CD14-positive monocyte (primary cell): ENCODE data around the gene CTNNA3. TPM values are rescaled to one million over a fixed set of nuclear protein-coding genes. Genes with fewer than 3 reads are reported as not detected.

Experiments used
- DNase-seq, 3 donors: peaks; one replicate each; pipeline ENCODE4 v3.0.0-alpha.2; 2011 to 2022
- H2AFZ ChIP-seq: 2 replicates; pipeline ENCODE4 v1.6.0; 2012; ENCODE audit warnings: mild to moderate bottlenecking, low read depth, low read length, inconsistent platforms; ENCODE audit not compliant: insufficient read depth, poor library complexity, severe bottlenecking
- H3K27ac ChIP-seq, 2 donors: 1 replicate in 1 of 2; 2 replicates in 1 of 2; pipeline ENCODE4 v1.5.1; 2012 to 2013; ENCODE audit warnings: low read length in 2 of 2, control low read depth in 1 of 2, inconsistent platforms in 1 of 2, low read depth in 1 of 2, mild to moderate bottlenecking in 1 of 2
- H3K27me3 ChIP-seq, 2 donors: one replicate each; pipeline versions ENCODE4 v1.6.0 to v1.6.1; 2011 to 2013; ENCODE audit warnings: low read length in 2 of 2; ENCODE audit not compliant: control insufficient read depth in 2 of 2, insufficient read depth in 2 of 2
- H3K36me3 ChIP-seq, 2 donors: replicated peaks in 1 of 2; 1 replicate in 1 of 2; 2 replicates in 1 of 2; pipeline versions ENCODE4 v1.5.1 to v1.6.1; 2012 to 2013; ENCODE audit warnings: low read length in 2 of 2, control low read depth in 1 of 2, inconsistent platforms in 1 of 2, mild to moderate bottlenecking in 1 of 2; ENCODE audit not compliant: insufficient read depth in 2 of 2, control insufficient read depth in 1 of 2
- H3K4me1 ChIP-seq, 2 donors: 1 replicate in 1 of 2; 2 replicates in 1 of 2; pipeline versions ENCODE4 v1.5.1 to v1.6.1; 2012 to 2013; ENCODE audit warnings: low read length in 2 of 2, control low read depth in 1 of 2, inconsistent platforms in 1 of 2, mild to moderate bottlenecking in 1 of 2, moderate library complexity in 1 of 2; ENCODE audit not compliant: insufficient read depth in 2 of 2, control insufficient read depth in 1 of 2
- H3K4me2 ChIP-seq: replicated peaks from 2 replicates; pipeline ENCODE3; 2012; ENCODE audit warnings: low read length, moderate library complexity, mild to moderate bottlenecking; ENCODE audit not compliant: poor library complexity, severe bottlenecking; ENCODE audit errors: extremely low read depth
- H3K4me3 ChIP-seq, 3 experiments: fragments of 200-600 bp in 1 of 3; sonication (generic) in 1 of 3; replicated peaks in 1 of 3; 1 replicate in 2 of 3; 2 replicates in 1 of 3; pipeline ENCODE4 v1.5.1; 2011 to 2013; ENCODE audit warnings: low read length in 3 of 3, mild to moderate bottlenecking in 3 of 3, control low read depth in 2 of 3, low read depth in 2 of 3, inconsistent platforms in 1 of 3, moderate library complexity in 1 of 3
- H3K79me2 ChIP-seq: 2 replicates; pipeline ENCODE4 v1.6.0; 2012; ENCODE audit warnings: mild to moderate bottlenecking, control low read depth, inconsistent platforms, low read length, moderate library complexity; ENCODE audit not compliant: insufficient read depth
- H3K9ac ChIP-seq: 2 replicates; pipeline ENCODE4 v1.6.0; 2017; ENCODE audit warnings: low read length, mild to moderate bottlenecking; ENCODE audit not compliant: insufficient read depth, poor library complexity, severe bottlenecking
- H3K9me3 ChIP-seq, 2 donors: replicated peaks in 1 of 2; 1 replicate in 1 of 2; 2 replicates in 1 of 2; pipeline versions ENCODE4 v1.5.1 to v1.6.1; 2012 to 2013; ENCODE audit warnings: low read length in 2 of 2, control low read depth in 1 of 2; ENCODE audit not compliant: control insufficient read depth in 1 of 2, insufficient read depth in 1 of 2
- H4K20me1 ChIP-seq: 2 replicates; pipeline ENCODE4 v1.6.0; 2012; ENCODE audit warnings: mild to moderate bottlenecking, low read length, control low read depth, moderate library complexity; ENCODE audit not compliant: insufficient read depth
- H3K27ac Mint-ChIP-seq, 7 donors: one replicate each; pipeline ENCODE4 v1.8.0; 2020; ENCODE audit warnings: mild to moderate bottlenecking in 7 of 7, mixed read lengths in 7 of 7, moderate library complexity in 6 of 7, inconsistent platforms in 2 of 7
- H3K27me3 Mint-ChIP-seq, 3 donors: one replicate each; pipeline ENCODE4 v1.8.0; 2021 to 2022; ENCODE audit warnings: low read depth in 3 of 3, mild to moderate bottlenecking in 3 of 3, mixed read lengths in 3 of 3, moderate library complexity in 3 of 3, inconsistent platforms in 1 of 3
- H3K36me3 Mint-ChIP-seq, 2 donors: one replicate each; pipeline ENCODE4 v1.8.0; 2020; ENCODE audit warnings: mixed read lengths in 2 of 2, inconsistent platforms in 1 of 2, mild to moderate bottlenecking in 1 of 2
- H3K4me1 Mint-ChIP-seq: one replicate; pipeline ENCODE4 v1.8.0; 2020; ENCODE audit warnings: mild to moderate bottlenecking, mixed read lengths
- H3K4me3 Mint-ChIP-seq, 2 donors: one replicate each; pipeline ENCODE4 v1.8.0; 2020; ENCODE audit warnings: mild to moderate bottlenecking in 2 of 2, mixed read lengths in 2 of 2, moderate library complexity in 1 of 2
- H3K9me3 Mint-ChIP-seq, 7 donors: one replicate each; pipeline ENCODE4 v1.8.0; 2020 to 2022; ENCODE audit warnings: mixed read lengths in 7 of 7, mild to moderate bottlenecking in 6 of 7, moderate library complexity in 6 of 7, inconsistent platforms in 2 of 7
- WGBS: methylation state at CpG from one replicate; pipeline ENCODE4 v1.1.5; 2013; ENCODE audit warnings: missing lambda C conversion rate; ENCODE audit not compliant: insufficient coverage; 5-methylcytosine and 5-hydroxymethylcytosine counted together
- intact Hi-C, 2 donors: fragments of 100-400 bp; cut with micrococcal nuclease; formaldehyde crosslinking; loops; one replicate each; pipeline versions ENCODE4 v1.15.0 to v1.15.1; 2023
- polyA plus RNA-seq, 3 donors: library from polyadenylated mRNA; depleted of rRNA in 1 of 3; unstranded in 2 of 3; stranded (reverse) in 1 of 3; fragments of 300-500 nt in 2 of 3; fragments of >200 nt in 1 of 3; fragmentation: Illumina TruSeq in 2 of 3; gene quantifications; 1 replicate in 2 of 3; 2 replicates in 1 of 3; pipeline ENCODE4 v1.2.3, GENCODE V29; 2012 to 2021
- TF ChIP-seq, protein P1 (sequence below): fragments of 200-600 bp; IDR thresholded peaks from one replicate; pipeline ENCODE4 v1.8.0; 2022; ENCODE audit warnings: antibody characterized with exemption, mild to moderate bottlenecking

The CTNNA3 gene
- polyA plus RNA-seq, 3 donors, result not detected

DNA sequence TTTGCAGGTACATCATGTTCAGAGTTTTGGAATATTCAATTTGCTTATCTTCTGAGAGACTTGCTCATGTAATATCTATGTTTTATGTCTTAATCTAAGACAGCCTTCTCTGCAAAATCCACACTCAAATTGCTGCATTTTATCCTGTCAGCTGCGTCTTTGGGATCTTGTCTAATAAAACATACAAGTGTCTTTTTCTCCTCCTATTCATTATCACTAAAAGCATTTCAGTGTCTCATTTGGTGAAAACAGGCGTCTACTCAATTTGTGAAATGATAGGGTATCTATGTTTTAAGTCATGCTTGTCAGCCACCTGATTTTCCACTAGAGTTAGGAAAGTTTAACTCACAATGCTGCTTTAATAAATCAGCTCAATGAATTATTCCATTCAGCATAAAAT is 882.9 kb downstream of the CTNNA3 start:
- H4K20me1 ChIP-seq, result no peaks in the 10 kb centered on the region
- no peaks in the 10 kb centered on the region for H3K79me2 ChIP-seq
- H3K36me3 ChIP-seq, result no peaks in the 10 kb centered on the region
- H3K9ac ChIP-seq, result no peak overlapping the region
- Mint-ChIP-seq H3K27me3 (no peaks in the 10 kb centered on the region), H3K27ac (no peak overlapping the region), H3K4me1 (no peaks in the 10 kb centered on the region), H3K4me3 (no peak overlapping the region), H3K36me3 (no peaks in the 10 kb centered on the region), H3K9me3 (peaks cover 0 to 10% (median 2%) of the 10 kb centered on the region in 7 donors)
- H3K4me3 ChIP-seq, result no peak overlapping the region
- no peak overlapping the region for H3K27ac ChIP-seq
- peaks cover 0 to 2% of the 10 kb centered on the region in 2 donors for H3K9me3 ChIP-seq
- DNase-seq, result no peak
- intact Hi-C loops, result no loop called here
- H2AFZ ChIP-seq, result no peak overlapping the region
- TF ChIP-seq, protein P1, sequence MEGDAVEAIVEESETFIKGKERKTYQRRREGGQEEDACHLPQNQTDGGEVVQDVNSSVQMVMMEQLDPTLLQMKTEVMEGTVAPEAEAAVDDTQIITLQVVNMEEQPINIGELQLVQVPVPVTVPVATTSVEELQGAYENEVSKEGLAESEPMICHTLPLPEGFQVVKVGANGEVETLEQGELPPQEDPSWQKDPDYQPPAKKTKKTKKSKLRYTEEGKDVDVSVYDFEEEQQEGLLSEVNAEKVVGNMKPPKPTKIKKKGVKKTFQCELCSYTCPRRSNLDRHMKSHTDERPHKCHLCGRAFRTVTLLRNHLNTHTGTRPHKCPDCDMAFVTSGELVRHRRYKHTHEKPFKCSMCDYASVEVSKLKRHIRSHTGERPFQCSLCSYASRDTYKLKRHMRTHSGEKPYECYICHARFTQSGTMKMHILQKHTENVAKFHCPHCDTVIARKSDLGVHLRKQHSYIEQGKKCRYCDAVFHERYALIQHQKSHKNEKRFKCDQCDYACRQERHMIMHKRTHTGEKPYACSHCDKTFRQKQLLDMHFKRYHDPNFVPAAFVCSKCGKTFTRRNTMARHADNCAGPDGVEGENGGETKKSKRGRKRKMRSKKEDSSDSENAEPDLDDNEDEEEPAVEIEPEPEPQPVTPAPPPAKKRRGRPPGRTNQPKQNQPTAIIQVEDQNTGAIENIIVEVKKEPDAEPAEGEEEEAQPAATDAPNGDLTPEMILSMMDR, result no peak
- H3K27me3 ChIP-seq, result no peaks in the 10 kb centered on the region
- no CpG with 5 or more reads among the region's 2 CpGs for WGBS
- H3K4me2 ChIP-seq, result no peak overlapping the region
- no peaks in the 10 kb centered on the region for H3K4me1 ChIP-seq

DNA sequence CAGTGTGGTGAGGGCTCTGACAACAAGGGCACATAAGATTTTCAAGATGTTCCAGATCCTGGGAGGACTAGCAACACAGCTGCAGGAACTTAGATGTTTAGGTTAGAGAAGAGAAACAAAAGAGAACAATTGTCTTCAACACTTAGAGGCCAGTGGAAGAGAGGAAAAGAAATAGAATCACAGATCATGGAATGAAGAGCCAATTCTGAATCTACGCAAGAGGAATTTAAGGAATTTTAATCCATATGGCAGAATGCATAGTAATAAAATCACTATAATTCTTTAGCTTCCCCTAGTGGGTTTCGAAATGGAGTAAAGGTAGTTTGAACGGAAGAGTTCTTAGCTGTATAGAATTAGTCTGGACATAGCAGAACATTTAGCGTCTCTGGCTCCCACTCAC is 884.8 kb downstream of the CTNNA3 start:
- no peak for DNase-seq
- no peak overlapping the region for H3K4me3 Mint-ChIP-seq
- Histone ChIP-seq H3K36me3 (no peaks in the 10 kb centered on the region), H3K4me3 (no peak overlapping the region), H3K27ac (no peak overlapping the region), H3K4me2 (no peak overlapping the region), H3K4me1 (no peaks in the 10 kb centered on the region), H3K79me2 (no peaks in the 10 kb centered on the region), H4K20me1 (no peaks in the 10 kb centered on the region), H2AFZ (no peak overlapping the region), H3K9me3 (peaks cover 0 to 2% of the 10 kb centered on the region in 2 donors), H3K9ac (no peak overlapping the region), H3K27me3 (no peaks in the 10 kb centered on the region)
- TF ChIP-seq, protein P1, result no peak
- no peaks in the 10 kb centered on the region for H3K4me1 Mint-ChIP-seq
- intact Hi-C loops, result no loop called here
- no peaks in the 10 kb centered on the region for H3K27me3 Mint-ChIP-seq
- H3K27ac Mint-ChIP-seq, result no peak overlapping the region
- no CpG with 5 or more reads among the region's 4 CpGs for WGBS
- H3K9me3 Mint-ChIP-seq, result peaks cover 0 to 10% (median 2%) of the 10 kb centered on the region in 7 donors
- H3K36me3 Mint-ChIP-seq, result no peaks in the 10 kb centered on the region
